Heart left ventricle (tissue), 13 donors: Measurements from ENCODE around the gene TEX261.

Source experiments
- POLR2A ChIP-seq, 2 donors: fragments of 450-650 bp; IDR thresholded peaks; one replicate each; pipeline ENCODE4 v1.6.1; 2017; ENCODE audit warnings: antibody characterized with exemption in 2 of 2, mild to moderate bottlenecking in 2 of 2, moderate library complexity in 2 of 2
- TF ChIP-seq, protein P1 (sequence below), 12 donors: fragments of 200-600 bp; sonication (generic) in 4 of 12; IDR thresholded peaks; one replicate each; pipeline versions ENCODE4 v1.5.0 to v1.8.0; 2018 to 2022; ENCODE audit warnings: antibody characterized with exemption in 12 of 12, mild to moderate bottlenecking in 5 of 12
- donor health status: ischemic (EF 13 %, LVEDD 7.1; RV severe dilation, severe dysfunction).
- donor health status: DM: no; HTN: yes; CAD: no.
- donor health status: DM: no; HTN: no; CAD: no.
- donor health status: ischemic (EF 25% LVEDD 6.9; RV normal size, moderate dysfunction).
- donor health status: ischemic (EF 25% LVEDD 5.7; RV mildly dilated, moderate dysfunction).
- donor health status: ischemic (EF 35%, LVEDD 5.7; RV mildly dilated, moderate dysfunction).
- donor health status: nonischemic (EF 11% LVEDD 7.7; RV severe dilation, severe dysfunction).
- donor health status: DM: yes; HTN: yes; CAD: no.
- donor health status: PGD.
- donor health status: ischemic (EF 29% LVEDD 5.4; RV normal size, mild dysfunction).
- donor health status: nonischemic (EF 23%, LVEDD 6.1; RV moderate dilation, normal function).

DNA sequence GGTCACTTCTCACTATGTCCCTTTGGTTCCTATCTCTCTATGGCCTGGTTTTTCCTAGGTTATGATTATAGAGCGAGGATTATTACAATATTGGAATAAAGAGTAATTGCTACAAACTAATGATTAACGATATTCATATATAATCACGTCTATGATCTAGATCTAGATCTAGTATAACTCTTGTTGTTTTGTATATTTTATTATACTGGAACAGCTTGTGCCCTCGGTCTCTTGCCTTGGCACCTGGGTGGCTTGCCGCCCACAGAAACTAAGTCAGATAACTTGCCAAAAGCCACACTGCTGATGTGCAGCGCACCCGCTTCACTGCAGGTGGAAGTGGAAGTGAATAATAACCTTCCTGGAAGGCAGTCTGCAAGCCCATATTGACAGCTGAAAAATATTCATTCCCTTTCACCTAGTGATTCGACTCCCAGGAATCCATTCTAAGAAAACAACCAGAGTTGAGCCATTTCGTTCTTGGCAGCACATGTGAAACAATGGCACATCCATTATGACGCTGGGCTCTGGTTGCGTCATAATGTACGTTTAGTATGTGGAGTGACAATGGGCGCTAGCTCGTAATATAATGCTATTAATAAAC, 17.0 kb downstream of the TEX261 start:
- TF ChIP-seq, protein P1, sequence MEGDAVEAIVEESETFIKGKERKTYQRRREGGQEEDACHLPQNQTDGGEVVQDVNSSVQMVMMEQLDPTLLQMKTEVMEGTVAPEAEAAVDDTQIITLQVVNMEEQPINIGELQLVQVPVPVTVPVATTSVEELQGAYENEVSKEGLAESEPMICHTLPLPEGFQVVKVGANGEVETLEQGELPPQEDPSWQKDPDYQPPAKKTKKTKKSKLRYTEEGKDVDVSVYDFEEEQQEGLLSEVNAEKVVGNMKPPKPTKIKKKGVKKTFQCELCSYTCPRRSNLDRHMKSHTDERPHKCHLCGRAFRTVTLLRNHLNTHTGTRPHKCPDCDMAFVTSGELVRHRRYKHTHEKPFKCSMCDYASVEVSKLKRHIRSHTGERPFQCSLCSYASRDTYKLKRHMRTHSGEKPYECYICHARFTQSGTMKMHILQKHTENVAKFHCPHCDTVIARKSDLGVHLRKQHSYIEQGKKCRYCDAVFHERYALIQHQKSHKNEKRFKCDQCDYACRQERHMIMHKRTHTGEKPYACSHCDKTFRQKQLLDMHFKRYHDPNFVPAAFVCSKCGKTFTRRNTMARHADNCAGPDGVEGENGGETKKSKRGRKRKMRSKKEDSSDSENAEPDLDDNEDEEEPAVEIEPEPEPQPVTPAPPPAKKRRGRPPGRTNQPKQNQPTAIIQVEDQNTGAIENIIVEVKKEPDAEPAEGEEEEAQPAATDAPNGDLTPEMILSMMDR (IDR thresholded peaks at IDR 0.05), result peak in 2 of 12 donors; percentile 13 to 16
- no peak for TF ChIP-seq POLR2A (IDR thresholded peaks at IDR 0.05)
